ENCODE results near the gene SERPINB13.
"Not testable (repeated sequence)": the region's sequence is repeated elsewhere in the genome, so short reads cannot be mapped to it uniquely, and the experiment has no call there.

SERPINB13 gene

GRCh38 chr18:63590966-63591695 is 4.0 kb downstream of the SERPINB13 start:
- FAIRE-seq: no peak

GRCh38 chr18:63591725-63592124 is 4.6 kb downstream of the SERPINB13 start:
- FAIRE-seq: peak; percentile 58

- FAIRE-seq: no peak
These were observed 5.3 kb downstream of the SERPINB13 start for GRCh38 chr18:63592471-63592870.

GRCh38 chr18:63596964-63597363 is 9.8 kb downstream of the SERPINB13 start:
- no peak for FAIRE-seq

- no peak for FAIRE-seq
These were observed 16.2 kb downstream of the SERPINB13 start for GRCh38 chr18:63603355-63603754.

- no peak for FAIRE-seq
These were observed 16.6 kb downstream of the SERPINB13 start for GRCh38 chr18:63603772-63604171.

GRCh38 chr18:63604791-63605567 is 17.8 kb downstream of the SERPINB13 start:
- no peak for FAIRE-seq

GRCh38 chr18:63606526-63606925 is 19.4 kb downstream of the SERPINB13 start:
- FAIRE-seq: no peak

GRCh38 chr18:63613420-63613819 is 26.3 kb downstream of the SERPINB13 start:
- FAIRE-seq: no peak

GRCh38 chr18:63617049-63617914 is 30.1 kb downstream of the SERPINB13 start:
- no peak for FAIRE-seq

GRCh38 chr18:63617915-63618234 is 30.7 kb downstream of the SERPINB13 start:
- FAIRE-seq: no peak

- no peak for FAIRE-seq
These were observed 32.5 kb downstream of the SERPINB13 start for GRCh38 chr18:63619661-63620060.

GRCh38 chr18:63624863-63625262 is 37.7 kb downstream of the SERPINB13 start:
- no peak for FAIRE-seq

- FAIRE-seq: no peak
These were observed 39.3 kb downstream of the SERPINB13 start for GRCh38 chr18:63626431-63626830.

- FAIRE-seq: no peak
These were observed 40.7 kb downstream of the SERPINB13 start for GRCh38 chr18:63627819-63628218.

- FAIRE-seq: no peak
These were observed 50.6 kb downstream of the SERPINB13 start for GRCh38 chr18:63637703-63638102.

- not testable (repeated sequence) for FAIRE-seq
These were observed 54.1 kb downstream of the SERPINB13 start for GRCh38 chr18:63641157-63641680.

GRCh38 chr18:63642668-63643356 is 55.7 kb downstream of the SERPINB13 start:
- FAIRE-seq: not testable (repeated sequence)

GRCh38 chr18:63644142-63644541 is 57.0 kb downstream of the SERPINB13 start, which contains the start of gene SERPINB4:
TSS of gene SERPINB4 (minus strand) at chr18:63644256. CDS start at chr18:63643577, 679 bp downstream.
- not testable (repeated sequence) for FAIRE-seq

- FAIRE-seq: not testable (repeated sequence)
These were observed 57.6 kb downstream of the SERPINB13 start for GRCh38 chr18:63644694-63645093.

- FAIRE-seq: no peak
These were observed 59.8 kb downstream of the SERPINB13 start for GRCh38 chr18:63646936-63647335.

- FAIRE-seq: no peak
These were observed 61.1 kb downstream of the SERPINB13 start for GRCh38 chr18:63648241-63648640.

All from G401.6 (cell line).